HG03025 (cell line): ENCODE results near the gene PDE4D.

Experiments
- ATAC-seq: cut with Tn5 transposase; IDR thresholded peaks from one replicate; pipeline ENCODE4 v1.9.1; 2021; ENCODE audit warnings: mild to moderate bottlenecking, moderate library complexity; ENCODE audit not compliant: unreplicated experiment, low FRiP score

The PDE4D gene

GRCh38 chr5:59042201-59043055, 851.1 kb downstream of the PDE4D start:
- ATAC-seq = no peak

DNA sequence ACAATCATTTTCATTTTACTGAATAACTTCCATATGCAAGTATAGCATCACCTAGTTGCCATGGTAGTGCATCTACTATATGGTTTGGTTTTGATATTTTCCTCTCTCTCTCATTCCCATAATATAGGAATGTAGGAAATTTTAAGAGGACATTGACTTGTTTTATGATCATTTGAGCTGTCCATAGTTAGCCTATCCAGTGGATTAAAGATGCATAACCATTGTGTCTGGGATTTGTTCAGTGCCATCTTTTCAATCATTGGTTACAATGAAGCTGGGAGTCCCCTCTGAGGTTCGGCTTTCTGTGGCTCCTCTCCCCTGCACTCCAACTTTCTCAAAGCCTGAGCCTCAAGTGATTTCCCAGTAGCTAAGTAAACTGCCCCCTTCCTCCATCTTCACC, 852.2 kb downstream of the PDE4D start:
- no peak for ATAC-seq

DNA sequence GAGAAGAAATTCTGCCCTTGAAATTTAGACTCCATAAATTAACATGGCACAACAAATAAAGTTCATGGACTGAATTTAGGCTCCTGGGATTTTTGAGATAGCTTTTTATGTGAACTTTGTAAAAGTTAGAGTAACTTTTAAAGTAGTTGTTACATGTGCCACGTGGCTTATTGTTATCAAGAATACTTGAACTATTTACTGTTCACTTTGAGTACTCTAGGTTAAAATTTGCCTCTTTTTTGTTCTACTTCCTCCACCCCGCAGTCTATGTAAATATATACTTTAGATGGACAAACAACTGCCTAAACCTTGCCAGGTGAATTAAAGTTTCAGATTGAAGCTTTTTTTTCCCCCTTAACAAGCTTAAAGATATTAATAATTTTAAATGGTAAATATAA, 852.7 kb downstream of the PDE4D start:
- no peak for ATAC-seq

- ATAC-seq = no peak
Measured at GRCh38 chr5:59040024-59040803, 853.3 kb downstream of the PDE4D start.

DNA sequence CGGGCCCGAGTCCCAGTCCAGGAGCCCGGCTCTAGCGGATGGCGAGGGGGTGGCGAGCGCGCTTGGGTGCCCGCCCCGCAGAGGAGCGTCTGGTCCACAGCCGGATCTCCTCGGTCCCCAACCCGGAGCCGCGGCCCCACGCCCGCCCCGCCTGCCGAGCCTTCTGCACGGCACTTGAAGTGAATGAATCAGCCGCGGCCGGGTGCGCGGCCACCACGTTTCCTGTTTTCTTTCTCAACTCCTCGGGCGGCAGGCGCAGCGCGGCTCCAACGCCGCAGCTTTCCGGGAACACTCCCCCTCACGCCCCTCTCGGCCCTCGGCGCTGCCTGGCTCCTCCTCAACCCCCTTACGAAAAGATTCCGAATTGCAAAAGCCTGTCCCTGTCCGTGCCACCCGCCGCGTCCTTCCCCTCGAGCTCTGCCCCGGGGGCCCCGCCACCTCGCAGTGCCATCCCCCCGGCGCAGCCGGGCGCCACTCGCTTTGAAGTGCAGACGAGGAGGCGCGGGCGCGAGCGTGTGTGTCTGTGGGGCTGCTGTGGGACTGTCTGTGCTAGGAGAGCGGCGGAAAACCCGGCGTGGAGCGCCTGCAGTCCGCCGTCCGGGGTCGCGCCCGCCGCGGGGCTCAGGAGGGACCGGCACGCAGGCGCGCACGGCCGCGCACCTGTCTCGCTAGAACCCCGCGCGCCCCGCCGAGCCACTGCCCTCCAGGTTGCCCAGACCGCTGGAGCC, 854.1 kb downstream of the PDE4D start:
- ATAC-seq = peak; percentile 64

GRCh38 chr5:59038798-59039295, 854.7 kb downstream of the PDE4D start:
- peak; percentile 30 for ATAC-seq

GRCh38 chr5:59037941-59038797, 855.4 kb downstream of the PDE4D start:
- ATAC-seq = no peak

- no peak for ATAC-seq
Measured at GRCh38 chr5:59037453-59037852, 856.1 kb downstream of the PDE4D start.

GRCh38 chr5:59037041-59037440, 856.5 kb downstream of the PDE4D start:
- no peak for ATAC-seq

- ATAC-seq = no peak
Measured at GRCh38 chr5:59036274-59036961, 857.1 kb downstream of the PDE4D start.

GRCh38 chr5:59035681-59036080, 857.8 kb downstream of the PDE4D start:
- ATAC-seq = no peak

GRCh38 chr5:59034498-59035186, 858.9 kb downstream of the PDE4D start:
- no peak for ATAC-seq

- ATAC-seq = no peak
Measured at GRCh38 chr5:59027145-59027907, 866.2 kb downstream of the PDE4D start.

- no peak for ATAC-seq
Measured at GRCh38 chr5:59025734-59026133, 867.8 kb downstream of the PDE4D start.

DNA sequence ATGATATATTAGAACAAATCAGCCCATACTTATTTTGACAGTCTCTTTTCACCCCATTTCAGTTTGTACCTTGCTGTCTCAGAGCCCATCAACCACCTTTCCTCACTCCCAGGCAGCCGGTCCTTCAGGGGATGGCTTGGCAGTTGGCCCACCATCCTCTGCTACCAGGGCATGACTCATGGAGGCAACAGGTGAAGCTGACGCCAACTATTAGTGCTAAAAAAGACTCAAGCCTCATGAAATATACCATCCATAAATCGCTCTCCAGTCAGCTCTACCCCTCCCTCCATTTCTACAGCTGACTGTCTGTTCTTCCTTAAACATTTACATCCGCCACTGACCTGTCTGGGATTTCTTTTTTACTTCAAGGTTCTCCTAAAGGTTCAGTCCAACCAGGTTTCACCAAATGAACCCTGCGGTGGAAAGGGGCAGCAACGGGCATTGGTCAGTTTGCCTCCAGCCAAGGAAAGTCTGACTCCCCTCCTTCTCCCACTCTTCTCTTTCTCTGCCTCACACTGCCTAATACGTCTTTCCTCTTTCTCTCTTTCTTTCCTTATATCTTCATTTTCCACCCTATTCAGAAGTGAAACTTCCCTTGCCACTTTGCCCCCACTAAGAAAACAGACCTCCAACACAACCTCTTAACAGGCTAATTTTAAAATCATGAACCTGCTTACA, 871.5 kb downstream of the PDE4D start:
- no peak for ATAC-seq

- no peak for ATAC-seq
Measured at GRCh38 chr5:59021286-59021673, 872.2 kb downstream of the PDE4D start.

DNA sequence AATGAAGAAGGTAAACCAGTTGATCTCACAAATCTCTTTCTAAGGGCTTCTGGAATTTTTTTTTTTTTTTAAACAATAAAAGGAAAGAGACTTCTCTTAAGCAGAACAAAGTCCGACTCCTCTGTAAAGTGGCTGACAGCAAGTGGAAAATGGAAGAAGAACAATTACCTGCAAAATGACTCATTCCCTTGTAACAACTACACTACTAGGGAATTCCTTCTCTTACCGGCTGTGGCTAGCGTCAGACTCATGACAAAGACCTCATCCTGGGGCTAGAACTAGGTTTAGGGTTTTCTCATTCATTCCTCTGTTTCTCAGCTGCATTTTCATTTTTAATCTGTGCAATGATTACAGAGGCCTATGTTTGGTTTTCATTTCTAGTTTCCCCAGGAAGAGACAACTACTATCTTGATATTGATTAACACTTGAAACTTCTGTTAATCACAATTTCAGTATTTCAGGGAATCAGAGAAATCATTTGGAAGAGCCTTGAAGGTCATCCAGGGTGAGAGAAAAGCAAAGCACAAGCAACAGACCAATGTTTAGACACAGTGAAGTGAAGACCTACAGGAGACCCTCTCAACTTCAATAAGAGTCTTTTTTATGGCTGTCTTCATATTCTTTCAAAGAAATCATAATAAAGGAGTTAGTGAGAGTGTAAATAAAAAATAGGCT, 872.8 kb downstream of the PDE4D start:
- ATAC-seq = no peak
